GM19025 (cell line): Measurements from ENCODE around the gene GRID2.
"Not testable (repeated sequence)": the region's sequence is repeated elsewhere in the genome, so short reads cannot be mapped to it uniquely, and the experiment has no call there.

Source experiments
- ATAC-seq: cut with Tn5 transposase; IDR thresholded peaks from one replicate; pipeline ENCODE4 v1.9.1; 2021; ENCODE audit warnings: mild to moderate bottlenecking, low read depth, moderate library complexity; ENCODE audit not compliant: unreplicated experiment

GRID2 gene

DNA sequence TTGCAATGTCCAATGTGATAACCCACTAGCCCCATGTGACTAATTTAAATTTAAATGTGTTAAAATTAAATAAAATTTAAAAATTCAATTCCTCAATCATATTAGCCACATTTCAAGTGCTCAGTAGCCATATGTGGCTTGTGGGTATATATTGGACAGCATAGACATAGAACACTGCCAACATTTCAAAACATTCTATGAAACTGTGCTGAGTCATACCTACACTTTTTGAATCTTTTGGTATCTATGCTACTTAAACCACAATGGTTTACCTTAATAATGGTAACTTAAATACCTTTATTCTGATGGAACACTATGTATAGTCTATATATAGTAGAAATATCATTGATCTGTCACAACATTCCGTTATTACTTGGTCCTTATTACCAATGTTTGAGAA lies 1301.4 kb downstream of the GRID2 start:
- ATAC-seq: no peak

GRCh38 chr4:93617606-93618005 lies 1313.8 kb downstream of the GRID2 start:
- no peak for ATAC-seq

GRCh38 chr4:93633721-93634120 lies 1330.0 kb downstream of the GRID2 start:
- ATAC-seq: no peak

DNA sequence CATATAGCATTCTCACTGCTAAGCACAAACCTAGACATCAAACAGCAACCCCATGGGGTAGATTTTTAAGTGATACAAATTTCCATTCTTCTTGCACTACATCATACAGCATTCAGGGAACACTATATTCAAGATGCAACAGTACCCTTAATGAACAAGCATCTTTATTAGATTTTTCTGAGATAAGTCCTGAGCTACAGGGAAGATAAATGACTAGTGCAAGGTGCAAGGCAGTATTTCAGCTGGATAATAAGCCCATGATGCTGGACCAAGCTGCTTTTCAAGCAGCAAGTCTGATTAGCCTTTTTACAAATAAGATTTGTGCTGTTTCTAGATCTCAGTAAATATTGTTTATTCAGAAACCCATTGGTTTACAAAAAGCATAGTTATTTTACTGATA lies 1332.2 kb downstream of the GRID2 start:
- no peak for ATAC-seq

DNA sequence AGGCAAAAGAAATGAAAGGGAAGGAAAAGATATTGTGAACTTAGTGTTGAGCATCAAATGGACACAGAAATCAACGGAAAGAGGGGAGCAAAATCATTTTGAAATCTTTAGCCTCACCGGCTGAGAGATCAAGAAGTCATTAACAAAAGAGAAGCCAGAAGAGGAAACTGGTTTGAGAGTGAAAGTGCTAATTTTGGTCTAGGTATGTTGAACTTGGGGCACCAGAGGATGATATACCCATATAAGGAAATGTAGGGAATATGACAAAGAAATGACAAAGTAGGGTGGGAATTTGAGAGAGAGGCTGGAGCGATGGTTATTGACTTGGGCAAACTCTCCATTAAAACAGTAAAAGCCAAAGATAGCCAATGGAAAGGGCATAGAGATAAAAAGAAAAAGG lies 1341.4 kb downstream of the GRID2 start:
- ATAC-seq: no peak

- no peak for ATAC-seq
Observed at GRCh38 chr4:93646233-93646930, 1342.6 kb downstream of the GRID2 start.

GRCh38 chr4:93648258-93648657 lies 1344.5 kb downstream of the GRID2 start:
- no peak for ATAC-seq

DNA sequence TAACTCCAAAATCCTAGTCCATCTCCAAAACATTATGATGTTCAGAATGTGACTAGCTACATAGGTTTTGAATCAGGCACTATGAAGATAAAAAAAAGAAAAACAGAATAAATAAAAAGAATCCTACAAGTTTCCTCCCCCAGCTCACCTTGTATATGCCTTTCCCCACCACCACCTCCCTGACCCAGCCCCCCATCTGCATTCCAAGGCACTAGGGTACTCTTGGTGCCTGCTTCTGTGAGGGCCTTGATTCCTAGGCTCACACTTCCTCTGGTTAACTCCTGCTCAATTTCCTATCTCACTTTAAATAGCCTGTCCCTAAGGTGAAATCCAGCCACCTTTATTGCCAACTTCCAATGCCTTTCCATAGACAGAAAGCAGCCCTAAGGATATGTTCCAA lies 1346.1 kb downstream of the GRID2 start:
- no peak for ATAC-seq

DNA sequence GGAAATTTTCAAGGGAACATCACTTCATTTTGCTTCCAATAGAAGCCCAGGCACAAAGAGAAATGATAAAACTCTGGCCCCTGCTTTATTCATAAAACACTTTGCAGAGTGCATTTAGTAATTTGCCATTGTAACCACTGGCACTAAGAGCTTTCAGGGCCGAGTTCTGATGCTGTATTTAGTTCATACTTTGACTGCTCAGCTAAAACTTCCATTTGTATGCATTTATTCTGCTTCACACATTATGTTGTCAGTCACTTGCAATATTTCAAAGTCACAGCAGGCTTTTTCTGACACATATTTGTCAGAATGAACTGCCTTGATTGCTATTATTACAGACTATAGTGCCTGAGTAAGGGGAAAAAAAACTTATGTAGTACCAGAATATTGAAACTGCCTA lies 1350.4 kb downstream of the GRID2 start:
- ATAC-seq: no peak

DNA sequence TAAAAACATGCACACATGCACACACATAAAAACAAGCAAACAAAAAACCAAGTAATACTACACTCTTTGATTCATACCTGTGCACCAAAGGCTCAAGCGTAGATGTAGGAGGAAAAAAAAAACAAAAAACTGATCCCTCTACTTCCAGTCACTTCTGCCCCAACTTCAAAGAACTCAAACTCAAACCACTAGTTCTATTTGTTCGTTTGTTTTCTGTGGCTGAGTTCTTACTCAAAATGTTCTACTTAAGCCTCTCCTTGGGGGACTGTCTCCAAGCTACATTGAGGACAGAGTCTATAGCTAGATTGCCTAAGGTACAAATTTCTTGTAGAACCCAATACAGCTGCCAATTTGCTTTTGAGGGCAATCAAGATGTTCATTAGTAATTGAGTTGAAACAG lies 1353.8 kb downstream of the GRID2 start:
- no peak for ATAC-seq

DNA sequence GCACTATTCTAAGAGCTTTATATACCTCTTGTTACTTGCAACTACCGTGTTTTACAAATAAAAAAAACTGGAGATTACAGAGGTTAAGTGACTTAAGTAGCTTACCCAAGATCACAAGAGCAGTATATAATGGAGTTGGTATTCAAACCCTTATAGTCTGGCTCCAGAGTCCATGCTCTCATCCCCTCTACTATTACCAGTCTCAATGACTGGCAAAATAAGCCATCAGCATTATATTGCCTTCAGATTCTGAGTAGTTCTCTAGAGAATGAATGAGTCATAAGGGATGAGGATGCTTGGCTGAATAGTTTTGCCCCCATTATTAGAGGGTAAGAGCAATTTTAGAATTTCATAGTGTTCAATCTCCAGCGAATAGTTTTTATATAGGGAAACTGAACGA lies 1354.7 kb downstream of the GRID2 start:
- ATAC-seq: no peak

- no peak for ATAC-seq
Observed at GRCh38 chr4:93659629-93660028, 1355.9 kb downstream of the GRID2 start.

- ATAC-seq: no peak
Observed at GRCh38 chr4:93660036-93660435, 1356.3 kb downstream of the GRID2 start.

- ATAC-seq: no peak
Observed at GRCh38 chr4:93670434-93670833, 1366.7 kb downstream of the GRID2 start.

- no peak for ATAC-seq
Observed at GRCh38 chr4:93671093-93671492, 1367.3 kb downstream of the GRID2 start.

DNA sequence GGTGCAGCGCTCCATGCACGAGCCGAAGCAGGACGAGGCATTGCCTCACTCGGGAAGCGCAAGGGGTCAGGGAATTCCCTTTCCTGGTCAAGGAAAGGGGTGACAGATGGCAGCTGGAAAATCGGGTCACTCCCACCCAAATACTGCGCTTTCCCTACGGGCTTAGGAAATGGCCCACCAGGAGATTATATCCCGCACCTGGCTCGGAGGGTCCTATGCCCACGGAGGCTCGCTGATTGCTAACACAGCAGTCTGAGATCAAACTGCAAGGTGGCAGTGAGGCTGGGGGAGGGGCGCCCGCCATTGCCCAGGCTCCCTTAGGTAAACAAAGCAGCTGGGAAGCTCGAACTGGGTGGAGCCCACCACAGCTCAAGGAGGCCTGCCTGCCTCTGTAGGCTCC lies 1373.2 kb downstream of the GRID2 start:
- not testable (repeated sequence) for ATAC-seq

GRCh38 chr4:93684571-93684970 lies 1380.8 kb downstream of the GRID2 start:
- no peak for ATAC-seq

GRCh38 chr4:93687304-93687703 lies 1383.5 kb downstream of the GRID2 start:
- ATAC-seq: no peak

DNA sequence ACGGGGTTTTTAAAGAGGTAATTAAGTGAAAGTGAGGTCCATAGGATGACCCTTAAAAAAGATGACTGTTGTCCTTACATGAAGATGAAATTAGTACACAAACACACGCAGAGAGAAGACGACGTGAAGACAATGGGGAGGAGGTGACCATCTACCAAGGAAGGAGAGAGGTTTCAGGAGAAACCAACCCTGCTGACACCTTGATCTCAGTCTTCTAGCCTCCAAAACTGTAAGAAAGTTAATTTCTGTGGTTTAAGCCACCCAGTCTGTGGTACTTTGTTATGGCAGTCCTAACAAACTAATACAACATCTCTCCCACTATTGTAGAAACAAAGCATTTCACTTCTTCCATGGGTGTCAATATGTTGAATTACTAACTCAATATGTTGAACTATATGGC lies 1385.2 kb downstream of the GRID2 start:
- no peak for ATAC-seq

DNA sequence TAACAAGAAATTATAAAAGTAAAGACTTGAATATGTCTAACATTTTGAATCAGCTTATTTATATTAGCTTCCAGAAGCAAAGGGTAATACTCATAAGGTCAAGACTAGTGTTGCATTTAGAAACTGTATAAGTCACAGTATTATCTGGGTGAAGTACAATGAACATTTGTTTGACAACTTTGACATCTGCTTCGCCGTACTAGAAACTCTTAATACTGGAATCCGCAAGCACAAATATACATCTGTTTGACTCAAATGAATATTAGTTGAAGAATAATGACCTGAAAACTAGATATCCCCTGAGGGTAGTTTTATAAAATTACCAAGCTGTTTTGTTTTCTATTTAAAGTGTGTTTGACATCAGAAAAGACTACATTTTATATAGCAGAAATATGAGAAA lies 1389.4 kb downstream of the GRID2 start:
- ATAC-seq: no peak

- no peak for ATAC-seq
Observed at GRCh38 chr4:93698686-93699085, 1394.9 kb downstream of the GRID2 start.

GRCh38 chr4:93700571-93700970 lies 1396.8 kb downstream of the GRID2 start:
- no peak for ATAC-seq
